ENCODE results near the gene TMEM100.

DNA sequence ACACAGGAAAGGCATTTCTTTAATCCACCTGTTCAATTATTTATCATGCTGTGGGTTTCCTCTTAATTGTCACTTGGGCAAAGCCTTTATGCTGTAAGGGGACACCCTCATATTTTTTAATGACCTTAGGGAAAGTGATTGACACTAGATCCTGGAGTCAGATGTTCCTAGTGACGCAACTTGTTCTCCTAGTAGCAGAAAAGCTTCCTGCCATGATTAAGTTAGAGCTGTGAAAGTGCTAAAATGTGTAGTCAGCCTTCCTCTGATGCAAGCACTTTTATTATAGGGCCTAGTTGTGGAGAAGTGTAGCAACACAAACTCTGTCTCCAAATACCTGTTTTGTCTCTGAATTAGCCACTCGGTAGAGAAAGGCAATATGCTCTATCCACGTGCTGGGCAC is 12.3 kb downstream of the TMEM100 start:
- TF ChIP-seq POU2F2 (IDR thresholded peaks at IDR 0.05; ENCODE audit: low read depth, low read length), result no peak
- no peak for TF ChIP-seq POLR2A (IDR thresholded peaks at IDR 0.05; ENCODE audit: low read depth, low read length)
- TF ChIP-seq POLR2AphosphoS5 (IDR thresholded peaks at IDR 0.05; ENCODE audit: low read depth, low read length), result no peak
- TF ChIP-seq PAX5 (IDR thresholded peaks at IDR 0.05; ENCODE audit: insufficient read depth, low read length, severe bottlenecking), result no peak
